HepG2 (cell line): ENCODE data around the gene NMRAL1. TPM values are rescaled to one million over a fixed set of nuclear protein-coding genes. Genes with fewer than 3 reads are reported as not detected.
A peak's percentile ranks its signal among the peaks of the same experiment; 100 is the strongest.

ENCODE experiments used
- AHDC1 ChIP-seq: sonication (generic); formaldehyde crosslinking; IDR thresholded peaks from 2 replicates; pipeline ENCODE4 v1.5.1; 2020; ENCODE audit warnings: mild to moderate bottlenecking, missing genetic modification reagents, borderline replicate concordance
- CSRNP2 ChIP-seq: sonication (generic); formaldehyde crosslinking; conservative IDR thresholded peaks from 2 replicates; pipeline ENCODE4 v1.8.0; 2022; ENCODE audit warnings: low read depth, missing genetic modification reagents
- NFAT5 ChIP-seq: sonication (generic); formaldehyde crosslinking; IDR thresholded peaks from 2 replicates; pipeline ENCODE4 v1.4.0; 2020; ENCODE audit warnings: missing genetic modification reagents
- NFATC3 ChIP-seq: sonication (generic); formaldehyde crosslinking; IDR thresholded peaks from 2 replicates; pipeline ENCODE4 v1.5.1; 2020; ENCODE audit warnings: mild to moderate bottlenecking, missing genetic modification reagents
- PTBP1 ChIP-seq: fragments of 200-400 bp; formaldehyde crosslinking; IDR thresholded peaks from 2 replicates; pipeline ENCODE4 v1.6.1; 2018; ENCODE audit warnings: low read length, low read depth; ENCODE audit not compliant: poor library complexity, severe bottlenecking
- SMAD3 ChIP-seq: sonication (generic); formaldehyde crosslinking; IDR thresholded peaks from 2 replicates; pipeline ENCODE4 v1.4.0; 2020; ENCODE audit warnings: missing genetic modification reagents
- TARDBP ChIP-seq: sonication (generic); formaldehyde crosslinking; IDR thresholded peaks from 2 replicates; pipeline ENCODE4 v1.8.0; 2022; ENCODE audit warnings: mild to moderate bottlenecking, missing genetic modification reagents
- TBX2 ChIP-seq: sonication (generic); formaldehyde crosslinking; IDR thresholded peaks from 2 replicates; pipeline ENCODE4 v1.5.0; 2020; ENCODE audit warnings: missing genetic modification reagents, mild to moderate bottlenecking, borderline replicate concordance
- TEF ChIP-seq: sonication (generic); formaldehyde crosslinking; IDR thresholded peaks from 2 replicates; pipeline ENCODE4 v1.5.0; 2020; ENCODE audit warnings: missing genetic modification reagents
- TMF1 ChIP-seq: sonication (generic); formaldehyde crosslinking; IDR thresholded peaks from 2 replicates; pipeline ENCODE4 v1.8.1; 2022; ENCODE audit warnings: low read depth, missing genetic modification reagents
- ZBTB25 ChIP-seq: IDR thresholded peaks from 2 replicates; pipeline ENCODE4 v1.6.1; 2018; ENCODE audit warnings: missing genetic modification reagents
- ZFY ChIP-seq: sonication (generic); formaldehyde crosslinking; IDR thresholded peaks from 2 replicates; pipeline ENCODE4 v1.4.0; 2020; ENCODE audit warnings: missing genetic modification reagents
- ZIK1 ChIP-seq: sonication (generic); formaldehyde crosslinking; IDR thresholded peaks from 2 replicates; pipeline ENCODE4 v1.5.0; 2020; ENCODE audit warnings: mild to moderate bottlenecking, low read depth, missing genetic modification reagents, borderline replicate concordance
- ZNF776 ChIP-seq: sonication (generic); formaldehyde crosslinking; IDR thresholded peaks from 2 replicates; pipeline ENCODE4 v1.4.0; 2020; ENCODE audit warnings: mild to moderate bottlenecking, missing genetic modification reagents
- ZNF878 ChIP-seq: sonication (generic); formaldehyde crosslinking; IDR thresholded peaks from 2 replicates; pipeline ENCODE4 v1.8.1; 2023; ENCODE audit warnings: mild to moderate bottlenecking, missing genetic modification reagents, moderate library complexity
- polyA plus RNA-seq, 8 experiments: library from polyadenylated mRNA; depleted of rRNA in 3 of 8; stranded (reverse) in 7 of 8; unstranded in 1 of 8; fragments of >200 nt; fragmentation: Illumina TruSeq in 4 of 8; extraction: Trizol in 4 of 8; gene quantifications; 2 replicates each; pipeline versions ENCODE4 v1.2.1 to v1.2.3, GENCODE V29; 2011 to 2016; ENCODE audit warnings: low read depth in 4 of 8, missing spikeins in 1 of 8, mixed read lengths in 1 of 8; ENCODE audit not compliant: insufficient read depth in 1 of 8
- total RNA-seq, 5 experiments: library from RNA; depleted of rRNA; stranded (reverse); fragments of >200 nt; fragmentation: Illumina TruSeq; extraction: Trizol; gene quantifications; 2 replicates each; pipeline ENCODE4 v1.2.3, GENCODE V29; 2016; ENCODE audit warnings: low read depth in 1 of 5

Gene NMRAL1
- total and polyA plus RNA-seq, 2 of the 13 experiments (the other 11 are each of a cell fraction or from before 2014, with no cell fraction given), result 30.8 to 33.1 TPM

- TF ChIP-seq NFAT5 (CRISPR knock-in tag) (no peak), TARDBP (CRISPR knock-in tag) (no peak), PTBP1 (no peak), ZIK1 (CRISPR knock-in tag) (peak; percentile 95), SMAD3 (CRISPR knock-in tag) (no peak), ZNF878 (CRISPR knock-in tag) (no peak), NFATC3 (CRISPR knock-in tag) (0 out of 2 replicates have a peak, but pooled peaks have one; percentile 28), TEF (CRISPR knock-in tag) (no peak), ZNF776 (CRISPR knock-in tag) (peak; percentile 93), ZFY (CRISPR knock-in tag) (no peak), ZBTB25 (CRISPR knock-in tag) (no peak), CSRNP2 (CRISPR knock-in tag) (no peak), TMF1 (no peak; the same call in 1 of the 2 replicates), TBX2 (CRISPR knock-in tag) (no peak; the same call in 1 of the 2 replicates), AHDC1 (CRISPR knock-in tag) (no peak)
These were observed 48.9 kb downstream of the NMRAL1 start, which contains the start of gene DNAJA3 (continued) for GRCh38 chr16:4425378-4426020.
